Measurements from ENCODE around the gene TBCD.

DNA sequence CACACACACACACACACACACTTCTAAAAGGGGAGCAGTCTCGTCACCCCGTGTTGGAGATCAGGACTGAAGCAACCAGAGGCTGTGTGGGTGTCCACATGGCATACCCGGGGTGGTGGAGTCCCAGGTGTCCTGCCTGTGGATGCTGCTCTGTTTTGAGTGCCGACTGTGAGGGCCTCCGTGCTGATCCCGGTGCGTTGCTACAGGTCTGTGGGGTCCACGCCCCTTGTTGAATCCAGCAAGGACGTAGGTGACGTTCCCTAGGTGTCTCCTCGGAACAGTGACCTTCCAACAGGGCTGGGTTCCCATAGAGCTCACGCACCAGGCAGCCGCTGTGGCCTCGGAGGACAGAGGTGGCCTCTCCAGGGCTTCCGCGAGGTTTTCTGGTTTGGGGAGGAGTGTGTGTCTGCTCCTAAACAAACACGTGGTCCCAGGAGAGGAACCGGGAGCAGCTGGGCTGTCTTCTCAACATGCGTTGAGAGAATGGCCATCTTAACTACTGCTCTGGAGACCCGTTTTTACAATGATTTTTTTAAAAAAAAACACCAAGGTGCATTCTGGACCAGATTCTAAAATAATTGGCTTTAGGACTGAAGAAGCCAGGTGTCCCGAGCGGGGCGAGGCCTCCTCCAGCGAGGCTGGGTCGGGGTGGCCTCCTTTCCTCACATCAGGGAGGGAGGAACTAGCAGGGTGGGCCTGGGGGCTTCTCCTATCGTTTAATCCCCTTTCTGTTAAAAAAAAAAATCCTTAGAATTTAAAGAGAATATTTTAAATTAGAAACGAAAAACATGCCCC lies 188.6 kb downstream of the TBCD start:
- TF ChIP-seq, protein P1, sequence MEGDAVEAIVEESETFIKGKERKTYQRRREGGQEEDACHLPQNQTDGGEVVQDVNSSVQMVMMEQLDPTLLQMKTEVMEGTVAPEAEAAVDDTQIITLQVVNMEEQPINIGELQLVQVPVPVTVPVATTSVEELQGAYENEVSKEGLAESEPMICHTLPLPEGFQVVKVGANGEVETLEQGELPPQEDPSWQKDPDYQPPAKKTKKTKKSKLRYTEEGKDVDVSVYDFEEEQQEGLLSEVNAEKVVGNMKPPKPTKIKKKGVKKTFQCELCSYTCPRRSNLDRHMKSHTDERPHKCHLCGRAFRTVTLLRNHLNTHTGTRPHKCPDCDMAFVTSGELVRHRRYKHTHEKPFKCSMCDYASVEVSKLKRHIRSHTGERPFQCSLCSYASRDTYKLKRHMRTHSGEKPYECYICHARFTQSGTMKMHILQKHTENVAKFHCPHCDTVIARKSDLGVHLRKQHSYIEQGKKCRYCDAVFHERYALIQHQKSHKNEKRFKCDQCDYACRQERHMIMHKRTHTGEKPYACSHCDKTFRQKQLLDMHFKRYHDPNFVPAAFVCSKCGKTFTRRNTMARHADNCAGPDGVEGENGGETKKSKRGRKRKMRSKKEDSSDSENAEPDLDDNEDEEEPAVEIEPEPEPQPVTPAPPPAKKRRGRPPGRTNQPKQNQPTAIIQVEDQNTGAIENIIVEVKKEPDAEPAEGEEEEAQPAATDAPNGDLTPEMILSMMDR (conservative IDR thresholded peaks at IDR 0.05 in 1 of 2, IDR thresholded peaks at IDR 0.05 in 1 of 2; ENCODE audit: low read depth in 1 of 2, low read length in 2 of 2) = no peak
- no peak for TF ChIP-seq EZH2 (IDR thresholded peaks at IDR 0.05; ENCODE audit: low read length, missing control alignments)

All from fibroblast of lung (primary cell).